GM21390 (cell line): ENCODE results near the gene NSDHL.
"Not testable (repeated sequence)": the region's sequence is repeated elsewhere in the genome, so short reads cannot be mapped to it uniquely, and the experiment has no call there.

Experiments
- ATAC-seq: cut with Tn5 transposase; IDR thresholded peaks from one replicate; pipeline ENCODE4 v1.9.1; 2021; ENCODE audit not compliant: unreplicated experiment

NSDHL gene

DNA sequence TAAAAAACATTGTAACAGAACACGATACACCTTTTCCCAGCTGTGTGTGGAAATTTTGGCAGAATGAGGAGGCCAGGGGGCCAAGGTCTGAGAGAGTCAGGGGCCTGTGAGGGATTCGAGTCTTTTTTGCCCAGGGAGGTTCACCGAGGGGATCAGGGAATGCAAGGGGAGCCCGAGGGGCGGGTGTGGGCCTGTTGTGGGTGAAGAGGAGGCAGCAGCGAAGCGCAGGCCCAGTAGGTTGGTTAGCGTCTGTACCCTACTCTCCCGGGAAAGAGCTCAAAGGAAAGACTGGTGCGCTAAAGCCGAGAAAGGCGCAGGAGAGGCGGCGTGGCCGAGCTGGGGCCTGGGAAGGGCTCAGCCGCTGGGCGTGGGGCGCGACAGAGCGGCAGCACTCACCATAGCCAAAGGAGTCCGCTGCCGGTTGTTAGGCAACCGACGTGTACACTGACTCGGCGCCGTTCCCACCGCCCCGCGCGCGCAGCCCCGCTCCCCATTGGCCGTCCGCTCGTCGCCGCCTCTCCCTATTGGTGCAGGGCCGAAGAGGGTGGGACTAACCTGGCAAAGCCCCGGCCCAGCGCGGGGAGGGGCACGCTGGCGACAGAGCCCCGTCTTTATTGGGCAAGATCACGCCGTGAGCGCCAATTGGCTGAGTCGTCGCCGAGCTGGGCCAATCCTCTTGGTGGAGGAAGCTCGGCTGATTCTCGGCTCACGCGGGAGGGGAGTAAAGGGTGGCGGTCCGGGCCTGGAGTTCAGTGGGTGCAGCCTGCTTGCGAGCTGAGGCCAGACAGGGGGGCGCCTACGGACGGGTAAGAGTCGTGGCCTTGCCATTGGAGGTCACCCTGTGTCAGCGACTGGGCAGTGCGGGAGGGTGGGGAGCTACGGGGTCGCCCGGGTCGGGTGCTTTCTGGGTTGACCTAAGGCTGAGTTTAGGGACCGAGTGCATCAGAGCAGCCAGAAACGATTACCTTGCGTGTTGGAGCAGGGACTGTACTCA, at the start of gene NSDHL, which contains the start of gene CETN2:
NSDHL (plus strand) TSS at position 752 of the 994 bp plus-strand sequence. CDS start 15,262 bp downstream, outside the sequence.
CETN2 (minus strand) TSS at position 446 of the 994 bp plus-strand sequence; CDS start at position 399, 47 bp downstream.
- ATAC-seq, result peak; percentile 99

GRCh38 chrX:152787062-152787461, 43.8 kb upstream of the NSDHL start:
- peak; percentile 71 for ATAC-seq

DNA sequence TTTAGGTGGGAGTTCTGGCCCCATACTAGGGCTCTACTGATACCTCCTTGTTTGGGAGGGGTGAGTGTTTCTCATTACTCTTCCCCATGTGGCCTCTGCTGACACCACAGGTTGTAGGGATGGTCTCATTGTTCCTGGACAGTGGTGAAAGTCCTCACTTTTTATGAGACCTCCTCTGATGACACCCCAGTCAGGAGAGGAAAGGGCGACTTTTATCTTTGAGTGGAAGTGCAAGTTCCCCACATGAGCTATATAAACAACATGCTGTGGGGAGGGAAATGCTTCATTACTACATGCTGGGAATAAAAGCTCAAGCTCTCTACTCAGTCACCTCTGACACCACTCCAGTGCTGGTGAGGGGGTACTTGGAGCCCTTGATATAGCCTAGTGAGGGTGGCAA, 31.9 kb upstream of the NSDHL start:
- ATAC-seq, result no peak

DNA sequence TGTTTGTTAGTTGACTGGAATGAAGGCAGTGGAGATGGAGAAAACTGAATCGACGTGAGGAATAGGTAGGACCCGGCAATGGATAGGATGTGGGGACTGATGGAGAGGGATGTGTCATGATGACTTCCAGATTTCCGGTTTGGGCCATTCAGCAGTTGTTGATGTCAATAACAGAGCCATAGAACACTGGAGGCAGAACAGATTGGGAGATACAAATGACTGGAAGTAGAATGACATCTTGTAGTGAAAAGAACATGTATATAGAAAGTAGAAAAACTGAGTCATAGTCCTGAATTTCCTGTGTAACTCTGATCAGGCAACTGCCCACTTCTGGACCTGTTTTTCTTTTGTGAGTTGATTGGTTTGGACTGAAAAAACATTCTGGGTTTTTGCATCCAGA, 24.8 kb upstream of the NSDHL start:
- no peak for ATAC-seq

DNA sequence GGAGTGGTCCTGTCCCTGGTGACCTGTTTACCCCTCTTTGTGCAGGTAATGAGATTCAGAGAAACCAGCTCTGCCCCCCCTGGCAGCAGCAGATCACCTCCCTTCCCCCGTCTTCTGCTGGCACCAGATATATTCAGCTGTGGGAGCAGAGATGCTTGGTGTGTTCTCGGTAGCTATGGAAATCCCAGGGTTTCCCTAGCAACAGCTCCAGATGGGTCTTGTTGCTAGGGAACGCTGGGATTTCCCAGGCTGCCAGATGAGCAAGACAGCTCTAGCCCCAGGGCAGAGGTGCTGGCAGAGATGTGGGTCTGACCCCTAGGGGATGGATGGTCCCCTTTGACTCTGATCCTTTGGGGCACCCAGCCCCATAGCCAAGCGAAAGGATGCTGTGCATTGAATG, 20.5 kb upstream of the NSDHL start:
- ATAC-seq, result no peak

DNA sequence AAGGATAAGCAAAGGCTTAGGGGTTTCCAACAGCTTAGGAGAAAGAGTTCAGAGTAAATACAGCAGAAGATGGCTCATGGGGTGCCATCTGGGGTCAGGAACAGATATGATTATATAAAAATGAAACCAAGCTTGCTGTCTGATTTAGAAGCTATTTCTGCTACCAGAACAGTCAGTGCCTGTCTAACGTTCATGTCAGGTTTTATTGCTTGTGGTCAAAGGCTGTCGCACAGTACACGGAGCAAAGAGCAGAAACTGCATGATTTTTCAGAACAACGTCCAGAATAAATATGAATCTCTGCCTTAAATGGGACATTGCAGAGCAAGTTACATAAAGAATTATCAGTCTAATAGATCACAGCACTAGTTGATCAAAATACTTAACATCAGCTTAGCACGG, 17.7 kb upstream of the NSDHL start:
- ATAC-seq, result no peak

DNA sequence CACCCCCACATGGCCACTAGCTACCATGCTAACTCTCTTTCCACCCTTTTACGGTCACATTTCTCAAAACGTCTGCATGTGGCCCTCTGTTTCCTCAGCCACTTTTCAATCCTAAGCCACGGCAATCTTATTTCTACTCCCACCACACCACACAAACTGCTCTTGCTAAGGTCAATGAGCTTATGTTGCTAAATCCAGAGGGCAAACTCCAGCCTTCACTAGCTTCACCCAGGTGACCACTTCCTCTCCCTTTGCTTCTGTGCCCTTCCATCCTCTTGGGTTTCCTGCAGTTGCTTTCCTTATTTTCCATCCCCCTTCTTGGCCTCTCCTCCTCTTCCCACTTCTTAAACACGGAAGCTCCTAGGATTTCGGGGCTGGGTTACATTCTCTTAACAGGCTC, 16.8 kb upstream of the NSDHL start:
- no peak for ATAC-seq

GRCh38 chrX:152817078-152817764, 13.6 kb upstream of the NSDHL start:
- no peak for ATAC-seq

DNA sequence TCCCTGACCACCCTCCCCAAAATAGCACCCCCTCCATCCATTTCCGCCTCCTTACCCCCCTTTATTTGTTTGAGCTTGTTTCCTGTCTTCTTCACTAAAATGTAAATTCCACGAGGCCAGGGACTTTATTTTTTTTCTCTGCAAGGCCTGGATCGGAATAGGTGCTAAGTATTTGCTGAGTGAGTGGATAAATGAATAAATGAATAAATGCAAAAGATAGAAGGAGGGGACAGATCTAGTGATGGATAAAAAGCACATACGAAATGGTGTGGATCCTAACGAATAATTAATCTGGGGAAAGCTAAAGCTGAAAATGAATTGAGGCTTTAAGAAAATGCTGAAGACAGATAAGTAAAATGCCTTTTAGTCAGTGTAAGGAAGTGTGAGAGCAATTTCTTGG, 12.5 kb upstream of the NSDHL start:
- ATAC-seq, result no peak

DNA sequence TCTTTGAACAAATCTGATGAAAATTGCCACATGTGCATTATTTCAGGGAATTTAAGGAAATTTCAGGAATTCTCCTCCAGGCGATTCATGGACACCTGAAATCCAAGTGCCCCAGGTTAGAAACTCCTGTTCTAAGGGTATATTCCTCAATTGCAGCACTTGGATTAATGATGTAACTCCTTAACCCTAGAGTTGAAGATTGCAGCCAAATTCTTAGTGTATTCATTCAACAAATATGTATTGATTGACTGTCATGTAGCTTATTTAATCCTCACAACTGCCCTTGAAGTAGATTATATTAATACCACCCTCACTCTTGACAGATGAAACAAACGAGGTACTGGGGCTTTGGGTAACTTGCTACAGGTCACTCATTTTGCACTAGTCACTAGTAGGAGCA, 11.6 kb upstream of the NSDHL start:
- ATAC-seq, result no peak

- no peak for ATAC-seq
Observed at GRCh38 chrX:152819732-152820131, 11.1 kb upstream of the NSDHL start.

- no peak for ATAC-seq
Observed at GRCh38 chrX:152821145-152821765, 9.6 kb upstream of the NSDHL start.

- ATAC-seq, result no peak
Observed at GRCh38 chrX:152822383-152823086, 8.3 kb upstream of the NSDHL start.

GRCh38 chrX:152823657-152824056, 7.2 kb upstream of the NSDHL start:
- no peak for ATAC-seq

DNA sequence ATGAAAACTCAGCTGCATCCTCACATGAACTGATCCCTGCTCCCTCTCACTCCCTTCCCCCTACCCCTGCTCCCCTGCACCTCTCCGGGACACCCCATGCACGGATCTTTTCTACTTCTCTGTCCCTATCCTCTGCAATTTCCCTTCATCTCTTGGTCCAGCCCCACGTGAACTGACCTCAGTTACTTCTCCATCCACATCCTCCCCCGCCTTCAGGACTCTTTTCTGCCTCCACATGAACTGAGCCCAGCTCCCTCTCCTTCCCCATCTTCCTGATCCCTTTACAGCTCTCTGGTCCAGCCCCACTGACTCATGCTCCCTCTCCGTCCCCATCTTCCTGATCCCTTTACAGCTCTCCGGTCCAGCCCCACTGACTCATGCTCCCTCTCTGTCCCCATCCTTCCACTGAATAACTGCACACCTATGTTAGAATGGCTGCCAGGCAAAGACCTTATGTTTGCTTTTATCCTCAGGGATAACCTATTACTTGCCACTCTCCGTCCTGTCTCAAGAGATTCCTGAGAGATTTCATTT, 6.0 kb upstream of the NSDHL start:
- ATAC-seq, result no peak

DNA sequence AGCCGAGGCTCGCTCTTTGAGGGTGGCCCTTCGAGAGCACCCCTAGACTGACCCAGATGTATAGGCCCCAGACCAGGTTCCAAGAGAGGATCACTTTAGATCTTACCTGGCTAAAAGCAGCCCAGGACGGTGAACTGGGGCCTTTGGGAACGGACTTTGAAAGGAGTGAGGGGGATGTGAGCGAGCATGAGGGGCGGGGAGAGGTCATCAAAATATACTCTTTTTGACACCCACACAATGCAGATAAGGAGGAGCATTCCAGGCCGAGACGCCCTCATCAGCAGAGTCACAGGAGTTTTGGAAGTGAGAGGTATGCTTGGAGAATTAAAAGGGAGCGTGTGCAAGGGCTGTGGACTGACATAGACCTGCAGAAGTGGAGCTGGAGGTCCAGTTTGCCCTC, 528 bp downstream of the NSDHL start:
- no peak for ATAC-seq

- ATAC-seq, result no peak
Observed at GRCh38 chrX:152832520-152832919, 1.7 kb downstream of the NSDHL start.

GRCh38 chrX:152833378-152833777, 2.5 kb downstream of the NSDHL start:
- no peak for ATAC-seq

- ATAC-seq, result not testable (repeated sequence)
Observed at GRCh38 chrX:152835470-152835869, 4.6 kb downstream of the NSDHL start.

DNA sequence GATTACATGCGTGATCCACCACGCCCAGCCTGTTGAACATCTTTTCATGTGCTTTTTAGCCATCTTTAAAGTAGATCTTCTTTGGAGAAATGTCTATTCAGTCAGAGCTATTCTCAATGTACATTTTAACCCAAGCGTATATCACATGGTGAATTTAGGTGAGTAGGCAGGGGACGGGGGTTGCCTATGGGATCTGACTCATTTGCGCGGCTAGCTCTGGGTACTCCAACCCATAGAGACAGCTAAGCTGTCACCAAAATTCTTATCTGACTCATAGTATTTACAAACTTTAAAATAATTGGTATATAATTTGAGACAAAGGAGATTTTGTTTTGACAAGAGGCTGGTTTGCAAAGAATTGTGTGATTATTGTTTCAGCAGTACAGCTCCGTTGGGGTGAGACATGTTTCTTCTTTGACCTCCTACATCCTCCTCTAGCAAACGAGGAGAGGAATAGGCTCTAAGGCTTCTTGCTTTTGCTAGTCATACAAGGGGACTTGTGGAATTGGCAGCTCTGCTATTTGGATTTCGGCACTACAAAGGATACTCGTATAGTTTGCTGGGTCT, 12.0 kb downstream of the NSDHL start:
- no peak for ATAC-seq
